Activated T-cell treated with anti-CD3 and anti-CD28 coated beads, Interleukin-2, amount 50 U/mL, for 72 hours (primary cell): ENCODE results near the gene OR12D3. TPM values are rescaled to one million over a fixed set of nuclear protein-coding genes. Genes with fewer than 3 reads are reported as not detected.

ENCODE experiments used
- ATAC-seq, 2 donors: fragments of 150-1000 bp; cut with Tn5 transposase; replicated peaks in 1 of 2; 2 replicates each; pipeline ENCODE4 v1.10.0; 2021; ENCODE audit warnings: moderate library complexity in 2 of 2, mild to moderate bottlenecking in 1 of 2
- DNase-seq, 2 donors: peaks; one replicate each; pipeline ENCODE4 v3.0.0; 2021 to 2022; ENCODE audit warnings: mixed read lengths in 1 of 2
- H3K27ac Mint-ChIP-seq: one replicate; pipeline ENCODE4 v1.8.0; 2022; ENCODE audit warnings: mild to moderate bottlenecking, moderate library complexity, mixed read lengths
- H3K27me3 Mint-ChIP-seq: one replicate; pipeline ENCODE4 v1.8.0; 2022; ENCODE audit warnings: low read depth, mixed read lengths
- H3K36me3 Mint-ChIP-seq, 2 donors: one replicate each; pipeline ENCODE4 v1.8.0; 2022; ENCODE audit warnings: mixed read lengths in 2 of 2, mild to moderate bottlenecking in 1 of 2; ENCODE audit not compliant: insufficient read depth in 2 of 2
- H3K4me1 Mint-ChIP-seq: one replicate; pipeline ENCODE4 v1.8.0; 2022; ENCODE audit warnings: low read depth, mixed read lengths
- H3K4me3 Mint-ChIP-seq, 2 donors: one replicate each; pipeline ENCODE4 v1.8.0; 2022; ENCODE audit warnings: mild to moderate bottlenecking in 2 of 2, mixed read lengths in 2 of 2, moderate library complexity in 2 of 2
- H3K9me3 Mint-ChIP-seq, 2 donors: one replicate each; pipeline ENCODE4 v1.8.0; 2022; ENCODE audit warnings: mixed read lengths in 2 of 2
- total RNA-seq, 2 donors: library from RNA; stranded (reverse); gene quantifications; one replicate each; pipeline ENCODE4 v1.2.3, GENCODE V29; 2022

The OR12D3 gene, protein sequence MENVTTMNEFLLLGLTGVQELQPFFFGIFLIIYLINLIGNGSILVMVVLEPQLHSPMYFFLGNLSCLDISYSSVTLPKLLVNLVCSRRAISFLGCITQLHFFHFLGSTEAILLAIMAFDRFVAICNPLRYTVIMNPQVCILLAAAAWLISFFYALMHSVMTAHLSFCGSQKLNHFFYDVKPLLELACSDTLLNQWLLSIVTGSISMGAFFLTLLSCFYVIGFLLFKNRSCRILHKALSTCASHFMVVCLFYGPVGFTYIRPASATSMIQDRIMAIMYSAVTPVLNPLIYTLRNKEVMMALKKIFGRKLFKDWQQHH
- total RNA-seq: not detected

DNA sequence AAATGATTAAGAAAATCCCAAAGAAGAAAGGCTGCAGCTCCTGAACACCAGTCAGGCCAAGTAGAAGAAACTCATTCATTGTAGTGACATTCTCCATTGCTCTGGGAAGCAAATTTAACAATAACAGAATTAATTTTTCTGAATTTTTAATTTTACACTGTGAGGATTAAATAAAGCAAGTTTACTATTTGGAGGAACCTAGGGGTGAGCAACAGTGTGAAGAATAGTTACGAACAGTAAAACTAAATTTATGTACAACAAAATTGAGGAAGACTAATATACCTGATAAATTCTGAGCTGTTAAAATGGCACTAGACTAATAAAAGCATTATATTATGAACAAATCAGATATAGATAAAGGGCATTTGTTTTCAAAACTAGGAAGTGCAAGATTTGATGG, at the start of gene OR12D3:
TSS of gene OR12D3 (minus strand) at position 101 of the 400 bp plus-strand sequence. CDS start at position 97, 4 bp downstream.
- Mint-ChIP-seq H3K9me3 (no peaks in the 10 kb centered on the region), H3K4me1 (no peaks in the 10 kb centered on the region), H3K27ac (no peak within 1 kb of the TSS), H3K4me3 (no peak within 1 kb of the TSS), H3K27me3 (peaks cover 45% of the 10 kb centered on the region), H3K36me3 (peaks cover 0 to 2% of the 10 kb centered on the region in 2 donors)
- ATAC-seq (no peak), DNase-seq (no peak)

DNA sequence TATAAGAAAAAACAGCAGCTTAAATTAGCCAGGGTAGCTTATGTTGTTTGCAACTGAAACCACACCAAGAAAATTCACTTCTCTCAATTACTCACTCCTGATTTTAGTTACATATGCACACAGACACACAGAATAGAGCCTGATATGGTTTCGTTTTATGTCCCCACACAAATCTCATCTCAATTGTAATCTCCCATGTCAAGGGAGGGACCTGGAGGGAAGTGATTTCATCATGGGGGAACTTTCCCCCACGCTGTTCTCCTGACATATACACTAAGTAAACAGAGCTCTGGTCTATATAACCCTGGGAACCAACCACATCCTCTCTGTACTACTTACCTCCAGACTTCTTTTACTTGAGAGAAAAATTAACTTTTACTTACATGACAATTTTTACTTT, 49.5 kb upstream of the OR12D3 start:
- Mint-ChIP-seq H3K4me3 (no peak overlapping the region), H3K36me3 (peaks cover 0 to 2% of the 10 kb centered on the region in 2 donors), H3K9me3 (peaks cover 2% of the 10 kb centered on the region in 2 donors), H3K27me3 (peaks cover 70% of the 10 kb centered on the region), H3K27ac (no peak overlapping the region), H3K4me1 (peaks cover 11% of the 10 kb centered on the region)
- DNase-seq: peak; percentile 5 to 6
- peak; percentile 90 to 91 for ATAC-seq

DNA sequence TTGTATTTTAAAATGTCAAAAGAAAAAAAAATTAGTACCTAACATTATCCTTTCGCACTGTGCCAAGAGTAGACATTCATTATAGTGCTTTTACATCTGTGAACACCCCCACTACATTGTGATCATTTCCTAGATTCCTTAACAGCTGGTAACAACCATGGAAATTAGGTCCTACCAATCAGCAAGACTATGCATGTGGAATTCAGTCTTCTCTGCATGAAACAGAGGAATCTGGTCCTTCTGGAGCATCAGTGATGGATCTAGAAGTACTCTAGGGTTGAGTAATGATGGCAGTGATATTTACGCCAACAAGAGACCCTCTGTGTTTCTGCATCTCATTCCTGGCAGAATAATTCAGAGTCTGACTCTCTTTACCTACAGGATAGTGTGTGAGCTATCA, 49.1 kb upstream of the OR12D3 start:
- Mint-ChIP-seq H3K4me3 (no peak overlapping the region), H3K9me3 (peaks cover 2% of the 10 kb centered on the region in 2 donors), H3K27me3 (peaks cover 69% of the 10 kb centered on the region), H3K4me1 (peaks cover 11% of the 10 kb centered on the region), H3K36me3 (peaks cover 0 to 2% of the 10 kb centered on the region in 2 donors), H3K27ac (no peak overlapping the region)
- DNase-seq (no peak), ATAC-seq (no peak)

DNA sequence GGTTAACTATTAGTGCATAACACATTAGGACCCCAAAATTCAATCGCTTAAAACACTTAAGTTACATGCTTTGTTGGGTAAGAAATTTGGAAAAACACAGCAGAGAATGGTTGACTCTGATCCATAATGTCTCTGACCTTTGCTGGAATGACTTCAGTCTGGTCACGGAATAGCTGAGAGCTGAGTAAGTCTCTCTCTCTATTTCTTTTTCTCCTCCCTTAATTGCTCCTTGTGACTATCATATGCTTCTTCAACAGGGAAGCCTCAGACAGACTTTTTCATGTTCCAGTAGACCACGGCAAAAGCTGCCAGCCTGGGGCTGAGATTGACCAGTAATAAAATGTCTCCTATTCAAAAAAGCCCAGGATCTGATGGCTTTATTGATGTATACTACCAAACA, 44.4 kb upstream of the OR12D3 start:
- Mint-ChIP-seq H3K4me3 (no peak overlapping the region), H3K27me3 (peaks cover 53% of the 10 kb centered on the region), H3K27ac (no peak overlapping the region), H3K36me3 (peaks cover 0 to under 1% of the 10 kb centered on the region in 2 donors), H3K9me3 (peaks cover 0 to under 1% of the 10 kb centered on the region in 2 donors), H3K4me1 (peaks cover 5% of the 10 kb centered on the region)
- no peak for ATAC-seq
- no peak for DNase-seq

DNA sequence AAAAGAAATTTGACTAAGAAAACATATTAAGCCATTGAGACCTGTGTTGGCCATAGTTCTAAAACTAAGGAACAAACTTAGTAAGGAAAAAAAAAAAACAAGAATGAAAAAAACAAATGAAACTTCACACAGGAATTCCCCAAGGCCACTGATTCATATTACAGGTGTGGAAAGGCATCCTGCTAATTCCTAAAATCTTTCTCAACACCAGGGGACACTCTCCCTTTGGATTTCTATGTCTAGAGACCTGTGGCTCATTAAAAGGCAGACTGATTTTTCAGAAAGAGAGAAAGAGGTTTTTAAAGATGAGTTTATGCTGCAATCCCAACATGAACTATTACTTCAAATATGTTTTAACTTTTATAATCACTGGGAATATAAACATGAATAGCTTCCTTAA, 39.5 kb upstream of the OR12D3 start, which contains the start of gene OR12D1:
TSS of gene OR12D1 (plus strand) at position 341 of the 400 bp plus-strand sequence.
- no peak for ATAC-seq
- Mint-ChIP-seq H3K36me3 (peaks cover 2 to 6% of the 10 kb centered on the region in 2 donors), H3K9me3 (peaks cover 9 to 12% of the 10 kb centered on the region in 2 donors), H3K4me3 (no peak within 1 kb of the TSS), H3K4me1 (no peaks in the 10 kb centered on the region), H3K27ac (no peak within 1 kb of the TSS), H3K27me3 (peaks cover 47% of the 10 kb centered on the region)
- DNase-seq: no peak

DNA sequence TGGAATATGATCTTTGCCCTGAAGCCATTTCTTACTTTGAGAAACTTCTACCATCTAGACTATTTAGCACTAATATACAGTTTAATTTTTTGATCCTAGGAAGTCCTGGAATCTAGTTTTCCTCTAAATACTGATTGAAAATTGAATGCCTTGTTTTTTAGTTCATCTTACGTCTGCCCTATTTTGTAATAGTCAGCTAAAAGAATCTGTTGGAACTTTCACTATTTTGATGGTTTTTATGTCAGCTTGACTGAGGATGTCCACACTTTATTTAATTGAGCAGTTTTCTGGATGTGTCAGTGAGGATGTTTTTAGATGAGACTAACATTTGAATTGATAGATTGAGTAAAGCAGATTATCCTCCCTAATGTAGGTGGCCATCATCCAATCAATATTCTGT, 28.7 kb upstream of the OR12D3 start:
- ATAC-seq (no peak), DNase-seq (no peak)
- no peaks in the 10 kb centered on the region for H3K4me1 Mint-ChIP-seq
- H3K36me3 Mint-ChIP-seq: no peaks in the 10 kb centered on the region
- H3K4me3 Mint-ChIP-seq: no peak overlapping the region
- peaks cover 0 to 1% of the 10 kb centered on the region in 2 donors for H3K9me3 Mint-ChIP-seq
- H3K27me3 Mint-ChIP-seq: peaks cover 49% of the 10 kb centered on the region
- H3K27ac Mint-ChIP-seq: no peak overlapping the region

DNA sequence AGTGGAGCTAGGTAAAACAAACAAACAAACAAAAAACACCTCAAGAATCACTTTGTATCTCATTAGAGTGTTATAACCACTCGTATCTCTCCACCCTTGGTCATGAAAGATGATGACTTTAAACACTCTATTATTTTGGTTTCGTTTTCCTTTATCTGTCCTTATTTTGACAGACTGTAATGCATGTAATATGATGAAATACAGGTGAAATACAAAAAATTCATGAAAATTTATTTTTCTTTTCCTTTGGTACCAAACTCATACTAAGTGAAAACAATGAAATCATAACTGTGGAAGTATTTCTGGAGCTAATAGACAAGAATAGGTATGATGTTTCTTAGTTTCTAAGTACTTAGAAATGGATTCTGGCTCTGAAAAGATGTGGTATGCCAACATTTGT, 24.4 kb upstream of the OR12D3 start:
- Mint-ChIP-seq H3K4me3 (no peak overlapping the region), H3K27me3 (peaks cover 62% of the 10 kb centered on the region), H3K27ac (no peak overlapping the region), H3K4me1 (no peaks in the 10 kb centered on the region), H3K9me3 (no peaks in the 10 kb centered on the region), H3K36me3 (no peaks in the 10 kb centered on the region)
- ATAC-seq: no peak
- DNase-seq: no peak

DNA sequence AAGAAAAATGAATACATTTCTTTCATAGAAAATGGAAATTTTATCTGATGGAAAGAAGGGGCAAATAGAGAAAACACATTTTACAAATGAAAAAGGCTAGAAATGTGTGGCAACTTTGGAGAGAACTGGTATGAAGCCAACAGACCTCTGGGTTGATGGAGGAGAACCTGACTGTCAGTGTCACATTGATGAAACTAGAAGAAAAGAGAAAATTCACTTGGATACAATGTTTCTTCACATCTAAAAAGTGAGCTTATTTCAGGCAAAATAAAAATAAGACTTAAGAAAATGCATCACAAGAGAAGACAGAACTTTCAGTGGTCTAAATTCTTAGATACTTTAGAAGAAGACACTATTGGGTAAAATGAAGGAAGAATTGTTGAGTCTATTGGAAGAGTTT, 20.2 kb upstream of the OR12D3 start, which contains the start of gene OR12D2:
TSS of gene OR12D2 (plus strand) at position 301 of the 400 bp plus-strand sequence. CDS start 1,069 bp downstream, outside the sequence.
- ATAC-seq (no peak), DNase-seq (no peak)
- Mint-ChIP-seq H3K4me3 (no peak within 1 kb of the TSS), H3K27me3 (peaks cover 39% of the 10 kb centered on the region), H3K36me3 (no peaks in the 10 kb centered on the region), H3K27ac (no peak within 1 kb of the TSS), H3K9me3 (no peaks in the 10 kb centered on the region), H3K4me1 (no peaks in the 10 kb centered on the region)

DNA sequence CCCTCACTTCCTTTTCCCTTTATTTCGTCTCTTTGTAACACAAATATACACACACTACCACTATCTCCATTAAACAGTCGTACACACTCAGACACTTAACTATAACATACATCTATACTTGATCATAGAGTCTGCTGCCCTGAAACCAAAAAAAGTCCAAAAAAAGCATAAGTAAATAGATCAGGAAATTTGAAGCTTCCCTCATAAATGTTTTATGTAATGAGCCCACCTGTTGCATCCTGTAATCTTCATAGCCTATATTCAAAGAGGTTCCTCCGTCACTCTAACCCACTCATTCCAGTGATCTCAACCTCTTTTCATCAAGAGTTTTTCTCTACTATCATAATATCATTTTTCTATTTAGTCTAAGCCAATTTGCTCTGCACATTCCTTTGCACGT, 13.4 kb upstream of the OR12D3 start:
- H3K9me3 Mint-ChIP-seq: no peaks in the 10 kb centered on the region
- no peaks in the 10 kb centered on the region for H3K4me1 Mint-ChIP-seq
- H3K36me3 Mint-ChIP-seq: no peaks in the 10 kb centered on the region
- no peak overlapping the region for H3K27ac Mint-ChIP-seq
- no peak for ATAC-seq
- no peak overlapping the region for H3K4me3 Mint-ChIP-seq
- H3K27me3 Mint-ChIP-seq: peaks cover 27% of the 10 kb centered on the region
- DNase-seq: no peak

DNA sequence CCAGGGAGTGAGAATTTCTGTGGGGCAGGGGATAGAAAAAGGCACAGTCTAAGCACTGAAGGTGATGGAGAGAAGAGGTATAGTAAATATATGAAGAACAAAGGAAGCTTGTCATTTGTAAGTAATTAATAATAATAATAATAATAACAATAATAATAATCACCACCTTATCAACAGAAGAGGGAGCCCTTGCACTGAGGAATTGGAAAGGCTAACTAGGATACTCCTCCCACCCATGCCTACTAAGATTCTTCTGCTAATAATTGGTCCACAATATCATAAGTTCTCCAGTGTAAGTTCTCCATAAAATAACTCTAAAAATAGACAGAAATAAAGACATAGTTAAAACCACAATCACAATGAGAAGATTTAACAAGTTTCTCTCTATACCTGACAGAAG, 912 bp upstream of the OR12D3 start:
- no peak overlapping the region for H3K27ac Mint-ChIP-seq
- peaks cover 0 to 2% of the 10 kb centered on the region in 2 donors for H3K36me3 Mint-ChIP-seq
- no peak overlapping the region for H3K4me3 Mint-ChIP-seq
- DNase-seq (no peak), ATAC-seq (no peak)
- peaks cover 39% of the 10 kb centered on the region for H3K27me3 Mint-ChIP-seq
- no peaks in the 10 kb centered on the region for H3K9me3 Mint-ChIP-seq
- no peaks in the 10 kb centered on the region for H3K4me1 Mint-ChIP-seq

DNA sequence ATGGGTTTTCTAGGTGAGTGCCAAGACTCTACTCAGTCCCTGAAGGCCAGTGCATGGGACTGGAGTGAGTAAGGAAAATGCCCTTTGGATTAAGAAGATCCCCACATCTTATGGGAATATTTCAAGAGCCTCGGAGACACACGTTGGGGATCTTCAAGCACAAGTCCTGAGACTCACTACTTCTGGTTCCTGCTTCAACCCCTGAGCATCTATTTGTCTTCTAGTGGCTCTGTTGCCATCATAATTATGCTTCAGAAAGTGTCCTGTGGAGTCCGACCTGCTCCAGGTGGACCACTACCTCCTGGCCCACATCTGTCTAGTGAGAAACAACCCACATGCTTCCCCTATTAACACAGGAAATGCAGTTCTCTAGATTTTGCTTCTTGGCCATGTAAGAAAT, 6.3 kb downstream of the OR12D3 start, which contains the start of gene OR5V1:
TSS of gene OR5V1 (minus strand) at position 101 of the 400 bp plus-strand sequence. CDS start 12,670 bp downstream, outside the sequence.
- Mint-ChIP-seq H3K27me3 (peaks cover 27% of the 10 kb centered on the region), H3K27ac (no peak within 1 kb of the TSS)
- no peak for ATAC-seq

DNA sequence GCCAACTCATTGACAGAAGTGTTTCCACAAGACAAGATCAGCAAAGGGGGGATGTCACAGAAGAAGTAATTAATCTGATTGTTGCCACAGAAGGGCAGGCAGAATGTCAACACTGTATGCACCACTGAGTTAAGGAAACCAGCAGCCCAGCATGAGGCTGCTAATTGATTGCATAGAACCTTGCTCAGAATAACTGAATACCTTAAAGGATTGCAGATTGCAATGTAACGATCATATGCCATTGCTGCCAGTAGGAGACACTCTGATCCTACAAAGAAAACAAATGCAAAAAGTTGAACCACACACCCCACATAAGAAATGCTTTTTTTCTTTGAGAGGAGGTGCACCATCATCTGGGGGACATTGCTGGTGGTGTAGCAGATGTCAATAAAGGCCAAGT, 19.5 kb downstream of the OR12D3 start:
- Mint-ChIP-seq H3K9me3 (peaks cover 4 to 5% of the 10 kb centered on the region in 2 donors), H3K4me3 (no peak overlapping the region), H3K27ac (no peak overlapping the region), H3K27me3 (peaks cover 42% of the 10 kb centered on the region), H3K4me1 (no peaks in the 10 kb centered on the region), H3K36me3 (peaks cover 3% of the 10 kb centered on the region in 2 donors)
- DNase-seq: no peak
- ATAC-seq: no peak

More for the DNA sequence above, 6.3 kb downstream of the OR12D3 start, which contains the start of gene OR5V1:
- Mint-ChIP-seq H3K36me3 (peaks cover 0 to 2% of the 10 kb centered on the region in 2 donors), H3K4me1 (no peaks in the 10 kb centered on the region), H3K9me3 (no peaks in the 10 kb centered on the region), H3K4me3 (no peak within 1 kb of the TSS)
- DNase-seq: no peak

DNA sequence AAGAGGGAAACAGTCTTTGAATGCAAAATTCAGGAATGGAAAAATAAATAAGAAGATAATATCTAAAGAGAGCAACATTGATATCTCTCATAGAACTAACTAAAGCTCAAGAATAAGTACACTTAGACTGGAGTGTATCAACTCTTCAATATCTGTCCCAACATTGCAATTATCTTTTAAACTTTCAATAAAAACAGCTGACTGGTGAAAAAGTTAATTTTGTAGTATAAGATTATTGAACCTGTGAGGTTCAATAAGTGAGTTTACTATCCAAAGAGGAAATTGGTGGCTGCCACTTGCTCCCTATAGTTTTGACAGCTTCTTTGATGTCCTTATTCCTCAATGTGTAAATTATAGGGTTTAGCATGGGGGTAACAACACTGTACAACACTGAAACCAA, 20.1 kb downstream of the OR12D3 start:
- ATAC-seq (no peak), DNase-seq (no peak)
- peaks cover 3% of the 10 kb centered on the region in 2 donors for H3K36me3 Mint-ChIP-seq
- peaks cover 43% of the 10 kb centered on the region for H3K27me3 Mint-ChIP-seq
- H3K4me3 Mint-ChIP-seq: no peak overlapping the region
- no peak overlapping the region for H3K27ac Mint-ChIP-seq
- H3K4me1 Mint-ChIP-seq: no peaks in the 10 kb centered on the region
- peaks cover 4 to 5% of the 10 kb centered on the region in 2 donors for H3K9me3 Mint-ChIP-seq
